SHP77 (cell line): ENCODE results near the gene JSRP1.

ENCODE experiments used
- DNase-seq, 2 experiments: peaks; one replicate each; lab custom pipeline; 2025; lab: John Stamatoyannopoulos, UW

The JSRP1 gene

GRCh38 chr19:2266183-2266993 is 10.2 kb upstream of the JSRP1 start:
- peak; percentile 46 to 73 for DNase-seq

GRCh38 chr19:2261438-2262172 is 5.4 kb upstream of the JSRP1 start:
- no peak for DNase-seq

- no peak for DNase-seq
These were observed 4.2 kb upstream of the JSRP1 start for GRCh38 chr19:2260341-2260805.

GRCh38 chr19:2259336-2259735 is 3.1 kb upstream of the JSRP1 start:
- peak in 1 of 2 experiments; percentile 41 for DNase-seq

- DNase-seq = no peak
These were observed 938 bp downstream of the JSRP1 start for GRCh38 chr19:2255112-2255845.

GRCh38 chr19:2254064-2254872 is 1.9 kb downstream of the JSRP1 start:
- no peak for DNase-seq

- DNase-seq = no peak
These were observed 2.8 kb downstream of the JSRP1 start for GRCh38 chr19:2253106-2254063.

- DNase-seq = no peak
These were observed 3.5 kb downstream of the JSRP1 start for GRCh38 chr19:2252797-2253105.

GRCh38 chr19:2252055-2252796 is 4.0 kb downstream of the JSRP1 start:
- no peak for DNase-seq

- no peak for DNase-seq
These were observed 4.8 kb downstream of the JSRP1 start for GRCh38 chr19:2251106-2252054.

GRCh38 chr19:2250766-2251105 is 5.5 kb downstream of the JSRP1 start:
- DNase-seq = no peak

GRCh38 chr19:2249880-2250765 is 6.1 kb downstream of the JSRP1 start:
- no peak for DNase-seq

- no peak for DNase-seq
These were observed 7.0 kb downstream of the JSRP1 start, which contains the start of gene AMH for GRCh38 chr19:2249010-2249866. TSS of gene AMH (plus strand) at chr19:2249323. CDS start at chr19:2249333, 10 bp downstream.

- no peak for DNase-seq
These were observed 7.8 kb downstream of the JSRP1 start for GRCh38 chr19:2248136-2249009.

- no peak for DNase-seq
These were observed 8.7 kb downstream of the JSRP1 start for GRCh38 chr19:2247433-2248101.
